ENCODE measurements around the gene HSPA5. TPM values are rescaled to one million over a fixed set of nuclear protein-coding genes. Genes with fewer than 3 reads are reported as not detected.
"Not testable (repeated sequence)": the region's sequence is repeated elsewhere in the genome, so short reads cannot be mapped to it uniquely, and the experiment has no call there.

The HSPA5 gene
- polyA plus RNA-seq (ENCODE audit: insufficient read length): 124 TPM

DNA sequence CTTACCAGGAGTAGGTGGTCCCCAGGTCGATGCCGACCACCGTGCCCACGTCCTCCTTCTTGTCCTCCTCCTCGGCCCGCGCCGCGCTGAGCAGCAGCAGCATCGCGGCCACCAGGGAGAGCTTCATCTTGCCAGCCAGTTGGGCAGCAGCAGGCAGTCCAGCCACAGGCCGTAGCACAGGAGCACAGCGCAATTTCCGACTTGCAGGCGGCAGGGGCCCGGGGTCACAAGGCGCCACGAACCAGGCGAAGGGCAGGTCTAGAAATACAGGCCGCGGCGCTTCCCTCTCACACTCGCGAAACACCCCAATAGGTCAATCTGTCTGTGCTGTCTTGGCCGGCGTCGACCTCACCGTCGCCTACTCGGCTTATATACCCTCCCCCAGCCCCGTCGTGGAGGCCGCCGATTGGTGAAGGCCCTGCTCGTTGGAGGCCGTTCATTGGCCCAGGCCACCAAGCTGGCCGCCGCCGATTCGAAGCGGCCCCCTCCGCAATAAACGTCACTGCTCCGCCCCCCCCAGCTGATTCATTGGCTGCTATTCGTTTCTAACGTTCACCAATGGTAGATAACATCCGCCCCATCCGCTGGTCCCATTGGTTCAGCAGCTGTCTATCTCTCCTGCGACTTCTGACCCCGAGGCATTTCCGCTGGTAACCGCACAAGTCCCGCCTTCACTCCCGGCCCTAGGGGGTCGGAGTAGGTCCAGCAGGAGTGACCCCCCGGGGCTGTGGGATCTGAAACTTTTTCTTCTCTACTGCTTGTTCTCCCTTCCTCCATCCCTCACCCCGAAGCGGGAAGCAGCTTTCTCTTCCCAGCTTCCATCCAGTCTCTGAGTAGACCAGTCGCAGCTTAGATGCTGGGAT is at the start of gene HSPA5:
HSPA5 (minus strand) TSS at position 344 of the 863 bp plus-strand sequence; CDS start at position 127, 217 bp downstream.
- peak; percentile 97 for DNase-seq (ENCODE audit: low read depth)

DNA sequence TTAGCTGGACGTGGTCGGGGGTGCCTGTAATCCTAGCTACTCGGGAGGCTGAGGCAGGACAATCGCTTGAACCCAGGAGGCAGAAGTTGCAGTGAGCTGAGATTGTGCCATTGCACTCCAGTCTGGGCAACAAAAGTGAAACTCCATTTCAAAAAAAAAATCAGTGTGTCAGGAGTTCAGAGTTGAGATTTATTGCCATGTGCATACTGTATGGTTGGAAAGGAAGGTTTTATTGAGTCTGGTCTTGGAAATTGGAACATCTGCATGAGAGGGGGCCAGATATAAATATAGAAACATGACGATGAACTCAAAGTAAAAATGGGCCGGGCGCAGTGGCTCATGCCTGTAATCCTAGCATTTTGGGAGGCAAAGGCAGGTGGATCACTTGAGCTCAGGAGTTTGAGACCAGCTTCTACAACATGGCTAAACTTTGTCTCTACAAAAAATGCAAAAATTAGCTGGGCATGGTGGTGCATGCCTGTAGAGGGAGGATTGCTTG is 45.8 kb upstream of the HSPA5 start:
- DNase-seq (ENCODE audit: low read depth): not testable (repeated sequence)

- DNase-seq (ENCODE audit: low read depth): no peak
Observed at GRCh38 chr9:125284855-125285254, 43.7 kb upstream of the HSPA5 start.

- no peak for DNase-seq (ENCODE audit: low read depth)
Observed at GRCh38 chr9:125280945-125281344, 39.8 kb upstream of the HSPA5 start.

GRCh38 chr9:125277411-125277810 is 36.3 kb upstream of the HSPA5 start:
- DNase-seq (ENCODE audit: low read depth): no peak

DNA sequence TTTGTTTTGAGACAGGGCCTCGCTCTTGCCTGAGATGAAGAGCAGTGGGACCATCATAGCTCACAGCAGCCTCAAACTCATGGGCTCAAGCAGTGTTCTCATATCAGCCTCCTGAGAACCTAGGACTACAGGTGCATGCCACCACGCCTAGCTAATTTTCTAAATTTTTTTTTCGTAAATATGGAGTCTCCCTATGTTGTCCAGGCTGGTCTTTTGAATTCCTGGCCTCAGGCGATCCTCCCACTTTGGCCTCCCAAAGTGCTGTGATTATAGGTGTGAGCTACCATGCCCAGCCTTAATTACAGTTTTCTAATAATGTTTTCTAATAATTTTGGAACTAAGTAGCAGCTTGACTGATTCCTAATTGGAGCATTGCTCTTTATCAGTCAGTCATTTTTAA is 35.6 kb upstream of the HSPA5 start:
- DNase-seq (ENCODE audit: low read depth): no peak

GRCh38 chr9:125272697-125273096 is 31.6 kb upstream of the HSPA5 start:
- no peak for DNase-seq (ENCODE audit: low read depth)

GRCh38 chr9:125271081-125271480 is 29.9 kb upstream of the HSPA5 start:
- no peak for DNase-seq (ENCODE audit: low read depth)

- DNase-seq (ENCODE audit: low read depth): no peak
Observed at GRCh38 chr9:125269014-125269397, 27.9 kb upstream of the HSPA5 start.

- DNase-seq (ENCODE audit: low read depth): no peak
Observed at GRCh38 chr9:125268394-125269013, 27.4 kb upstream of the HSPA5 start.

DNA sequence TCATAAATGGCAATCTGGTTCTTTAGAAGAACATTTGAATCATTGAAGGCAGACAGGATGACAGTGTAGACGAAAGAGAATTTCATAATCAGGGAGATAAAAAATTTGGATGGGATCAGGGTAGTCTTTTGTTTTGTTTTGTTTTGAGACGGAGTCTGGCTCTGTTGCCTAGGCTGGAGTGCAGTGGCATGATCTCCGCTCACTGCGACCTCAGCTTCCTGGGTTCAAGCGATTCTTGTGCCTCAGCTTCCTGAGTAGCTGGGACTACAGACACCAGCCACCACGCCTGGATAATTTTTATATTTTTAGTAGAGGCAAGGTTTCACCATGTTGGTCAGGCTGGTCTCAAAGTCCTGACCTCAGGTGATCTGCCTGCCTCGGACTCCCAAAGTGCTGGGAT is 22.9 kb upstream of the HSPA5 start:
- DNase-seq (ENCODE audit: low read depth): not testable (repeated sequence)

DNA sequence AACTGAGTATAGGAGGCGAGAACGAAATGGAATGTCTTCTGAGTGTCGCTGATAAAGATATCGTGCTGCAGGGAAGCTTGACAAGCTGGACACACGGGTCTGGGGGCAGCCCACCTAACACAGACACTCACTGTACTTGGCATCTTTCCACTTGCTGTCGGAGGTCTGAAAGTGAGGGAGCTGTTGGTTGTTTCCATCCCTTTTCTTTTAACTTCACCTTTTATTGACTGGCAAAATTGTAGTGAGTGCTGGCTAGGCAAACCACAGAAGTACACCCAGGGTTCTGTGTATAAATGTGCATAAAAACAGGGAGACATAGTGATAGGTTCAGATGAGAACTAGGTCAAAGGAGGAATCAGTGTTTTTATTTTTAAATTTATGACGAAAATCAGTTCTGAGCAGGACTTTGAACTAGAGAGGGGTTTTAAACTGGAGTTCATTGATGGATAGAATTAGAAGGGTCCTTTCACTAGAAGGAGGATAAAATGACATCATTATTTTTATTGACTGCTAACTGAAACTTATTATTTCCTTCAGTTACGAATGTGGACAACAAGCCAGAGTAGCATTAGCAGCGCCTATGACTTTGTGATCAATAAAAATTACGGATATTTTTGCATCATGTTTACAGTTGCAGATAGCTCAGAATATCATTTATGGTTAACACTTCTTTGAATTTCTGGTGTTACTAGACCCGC is 21.3 kb upstream of the HSPA5 start:
- DNase-seq (ENCODE audit: low read depth): no peak

DNA sequence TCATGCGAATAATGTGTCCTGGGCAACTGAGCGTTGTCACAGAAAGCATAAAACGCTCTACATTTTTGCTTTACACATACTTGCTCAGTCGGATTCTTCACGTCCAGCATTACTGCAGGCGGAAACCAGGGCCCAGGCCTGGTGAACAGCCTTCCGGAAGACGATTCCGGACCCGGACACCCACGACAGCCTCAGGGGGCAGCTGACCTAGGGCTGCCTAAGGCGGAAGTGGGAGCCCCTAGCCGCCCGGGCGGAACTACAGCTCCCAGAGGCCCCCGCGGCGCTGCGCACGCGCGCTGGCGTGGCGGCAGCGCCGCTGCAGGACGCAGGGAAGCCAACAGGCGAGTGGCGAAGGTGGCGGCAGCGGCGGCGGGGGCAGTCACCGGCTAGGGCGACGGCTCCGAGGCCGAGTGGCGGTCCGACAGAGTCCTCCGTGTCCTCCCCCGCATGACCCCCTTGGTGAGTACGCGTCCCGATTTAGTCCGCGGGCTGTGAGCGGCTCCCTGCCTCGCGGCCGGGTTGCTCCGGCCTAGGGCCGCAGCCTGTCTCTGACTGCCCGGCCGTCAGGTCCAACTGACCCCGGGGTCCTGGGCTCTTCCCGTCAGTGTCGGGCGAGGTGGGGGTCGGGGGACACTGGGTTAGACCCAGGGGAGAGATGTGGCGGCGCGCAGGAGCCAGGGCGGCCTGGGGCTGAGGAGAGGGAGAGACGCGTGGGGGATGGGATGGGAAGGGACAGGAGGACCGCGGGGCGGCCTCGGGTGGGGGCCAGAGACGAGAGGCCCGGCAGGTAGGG is 20.6 kb upstream of the HSPA5 start, which contains the start of gene GAPVD1:
GAPVD1 (plus strand) TSS at position 326 of the 793 bp plus-strand sequence. CDS start 37,096 bp downstream, outside the sequence.
- peak; percentile 74 for DNase-seq (ENCODE audit: low read depth)

DNA sequence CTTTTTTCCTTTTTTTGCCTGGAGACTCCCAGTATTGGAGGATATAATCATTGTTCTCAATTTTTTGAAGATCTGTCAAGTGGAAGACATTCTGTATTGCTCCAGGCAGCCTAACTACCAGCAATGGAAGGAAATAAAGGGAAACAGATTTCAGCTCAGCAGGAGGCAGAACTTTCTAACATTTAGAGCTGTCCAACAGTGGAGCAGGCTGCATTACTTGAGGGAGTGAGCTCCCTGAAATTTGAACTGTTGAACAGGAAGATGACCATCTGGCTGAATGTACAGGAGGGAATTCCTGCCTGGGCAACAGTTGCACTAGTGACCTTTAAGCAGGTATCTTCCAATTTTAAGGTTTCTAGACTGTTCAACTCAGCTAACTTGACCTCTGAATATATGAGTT is 19.4 kb upstream of the HSPA5 start:
- DNase-seq (ENCODE audit: low read depth): no peak

DNA sequence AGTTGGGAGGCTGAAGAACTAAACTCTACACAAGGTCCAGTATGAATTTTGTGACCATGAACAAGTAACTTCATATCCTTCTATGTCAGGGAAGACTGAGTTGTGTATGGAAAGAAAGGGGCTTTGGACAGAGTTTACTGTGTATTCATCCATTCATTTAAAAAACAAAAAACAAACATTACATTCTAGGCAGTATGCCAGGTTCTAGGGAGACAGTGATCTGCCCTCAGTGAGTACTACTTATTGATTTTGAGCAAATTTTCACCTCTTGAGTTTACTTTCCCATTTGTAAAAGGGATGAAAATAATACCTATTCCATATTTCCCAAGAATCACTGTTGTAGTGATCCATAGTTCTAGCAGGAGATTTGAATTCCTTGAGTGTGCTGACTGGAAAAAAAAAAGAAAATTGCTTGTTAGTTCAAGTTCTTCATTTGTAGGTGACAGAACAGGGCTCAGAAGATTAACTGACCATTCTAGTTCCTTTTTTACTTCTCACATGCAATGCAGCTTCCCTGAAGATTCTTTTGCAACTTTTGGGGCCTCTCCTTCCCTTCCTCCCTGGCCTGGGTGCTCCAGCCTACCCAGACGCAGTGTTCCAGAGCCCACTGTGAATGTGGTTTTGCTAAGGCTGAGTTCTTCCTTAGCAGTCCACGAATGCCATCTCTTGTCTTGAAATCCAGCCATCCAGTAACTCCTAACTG is 17.8 kb upstream of the HSPA5 start:
- no peak for DNase-seq (ENCODE audit: low read depth)

DNA sequence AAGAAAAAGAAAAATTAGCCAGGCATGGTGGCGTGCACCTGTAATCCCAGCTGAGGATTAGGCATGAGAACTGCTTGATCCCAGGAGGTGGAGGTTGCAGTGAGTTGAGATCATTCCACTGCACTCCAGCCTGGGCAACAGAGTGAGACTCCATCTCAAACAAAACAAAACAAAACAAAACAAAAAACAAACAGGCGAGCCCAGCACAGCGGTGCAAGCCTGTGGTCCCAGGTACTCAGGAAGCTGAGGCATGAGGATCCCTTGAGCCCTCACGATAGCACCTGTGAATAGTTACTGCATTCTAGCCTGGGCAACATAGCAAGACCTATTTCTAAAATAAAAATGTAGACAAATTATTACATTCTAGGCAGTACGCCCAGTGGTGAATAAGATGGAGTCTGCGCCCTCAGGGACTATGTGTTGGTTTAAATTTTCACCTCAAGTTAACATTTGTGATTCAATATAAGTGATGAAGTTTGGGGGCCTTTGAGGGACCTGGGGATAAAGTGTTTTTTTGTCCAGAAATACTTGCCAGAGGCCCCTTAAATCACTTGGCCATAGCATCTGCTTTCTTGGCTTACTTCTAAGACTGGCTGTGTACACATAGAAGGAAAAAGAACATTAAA is 17.1 kb upstream of the HSPA5 start:
- DNase-seq (ENCODE audit: low read depth): no peak

- no peak for DNase-seq (ENCODE audit: low read depth)
Observed at GRCh38 chr9:125255781-125256391, 14.7 kb upstream of the HSPA5 start.

- DNase-seq (ENCODE audit: low read depth): no peak
Observed at GRCh38 chr9:125254231-125254630, 13.1 kb upstream of the HSPA5 start.

- DNase-seq (ENCODE audit: low read depth): no peak
Observed at GRCh38 chr9:125246261-125246667, 5.1 kb upstream of the HSPA5 start.

- no peak for DNase-seq (ENCODE audit: low read depth)
Observed at GRCh38 chr9:125243792-125244260, 2.7 kb upstream of the HSPA5 start.

All from forelimb muscle (tissue), 1 donor.